PC-9 (cell line): ENCODE results near the gene HSPBP1.

ENCODE experiments used
- CTCF ChIP-seq: fragments of 200-600 bp; sonication (generic); conservative IDR thresholded peaks from 2 replicates; pipeline ENCODE4 v1.6.1; 2017; ENCODE audit warnings: mixed run types, antibody characterized with exemption, mild to moderate bottlenecking, moderate library complexity
- EZH2 ChIP-seq: fragments of 200-600 bp; sonication (generic); IDR thresholded peaks from 2 replicates; pipeline ENCODE4 v1.8.0; 2017; ENCODE audit warnings: antibody characterized with exemption, low read depth

GRCh38 chr19:55230780-55231179 is 49.1 kb downstream of the HSPBP1 start:
- TF ChIP-seq CTCF (no peak), EZH2 (no peak)
